DND-41 (cell line): ENCODE results near the gene PDPK1.

Source experiments
- ATAC-seq: fragments of 200-7000 bp; cut with Tn5 transposase; 3 replicates; pipeline ENCODE4 v1.9.1; 2021; ENCODE audit warnings: low read depth; ENCODE audit not compliant: insufficient read depth
- DNase-seq: peaks from one replicate; pipeline ENCODE4 v3.0.0-alpha.2; 2020
- H2AFZ ChIP-seq: 2 replicates; pipeline ENCODE4 v1.6.0; 2012; ENCODE audit warnings: low read depth, low read length
- H3K27ac ChIP-seq: 2 replicates; pipeline ENCODE4 v1.5.1; 2012; ENCODE audit warnings: low read length, inconsistent platforms
- H3K27me3 ChIP-seq: fragments of 200-600 bp; sonication (generic); 2 replicates; pipeline ENCODE4 v1.6.0; 2012; ENCODE audit warnings: low read length, mild to moderate bottlenecking, inconsistent platforms; ENCODE audit not compliant: insufficient read depth, poor library complexity
- H3K36me3 ChIP-seq: 2 replicates; pipeline ENCODE4 v1.5.1; 2012; ENCODE audit warnings: low read length, inconsistent platforms; ENCODE audit not compliant: insufficient read depth
- H3K4me1 ChIP-seq: 2 replicates; pipeline ENCODE4 v1.5.1; 2012; ENCODE audit warnings: mild to moderate bottlenecking, low read length; ENCODE audit not compliant: insufficient read depth
- H3K4me2 ChIP-seq: 2 replicates; pipeline ENCODE4 v1.6.0; 2012; ENCODE audit warnings: mild to moderate bottlenecking, moderate library complexity, low read length, inconsistent platforms; ENCODE audit not compliant: insufficient read depth
- H3K4me3 ChIP-seq, 2 experiments: fragments of 200-600 bp in 1 of 2; shearing (Covaris generic) in 1 of 2; 2 replicates each; pipeline ENCODE4 v1.5.1; 2012 to 2016; ENCODE audit warnings: inconsistent platforms in 2 of 2, low read length in 2 of 2, mild to moderate bottlenecking in 2 of 2, low read depth in 1 of 2, moderate library complexity in 1 of 2
- H3K79me2 ChIP-seq: 2 replicates; pipeline ENCODE4 v1.6.0; 2012; ENCODE audit warnings: low read length, inconsistent platforms; ENCODE audit not compliant: insufficient read depth
- H3K9ac ChIP-seq: 2 replicates; pipeline ENCODE4 v1.6.0; 2012; ENCODE audit warnings: low read depth, mild to moderate bottlenecking, inconsistent platforms, low read length, moderate library complexity
- H3K9me3 ChIP-seq: 2 replicates; pipeline ENCODE4 v1.5.1; 2012; ENCODE audit warnings: low read length, moderate library complexity, mild to moderate bottlenecking, inconsistent platforms; ENCODE audit not compliant: insufficient read depth, severe bottlenecking
- H4K20me1 ChIP-seq: 2 replicates; pipeline ENCODE4 v1.6.0; 2012; ENCODE audit warnings: low read length; ENCODE audit not compliant: insufficient read depth
- EZH2 ChIP-seq: IDR thresholded peaks from 3 replicates; pipeline ENCODE4 v1.6.1; 2012; ENCODE audit warnings: borderline replicate concordance, low read depth, mild to moderate bottlenecking, moderate library complexity, low read length, inconsistent platforms; ENCODE audit not compliant: severe bottlenecking
- TF ChIP-seq, protein P1 (sequence below): IDR thresholded peaks from 2 replicates; pipeline ENCODE4 v1.5.1; 2012; ENCODE audit warnings: borderline replicate concordance, low read length, moderate library complexity, mild to moderate bottlenecking; ENCODE audit not compliant: poor library complexity, severe bottlenecking; ENCODE audit errors: extremely low read depth

PDPK1 gene

DNA sequence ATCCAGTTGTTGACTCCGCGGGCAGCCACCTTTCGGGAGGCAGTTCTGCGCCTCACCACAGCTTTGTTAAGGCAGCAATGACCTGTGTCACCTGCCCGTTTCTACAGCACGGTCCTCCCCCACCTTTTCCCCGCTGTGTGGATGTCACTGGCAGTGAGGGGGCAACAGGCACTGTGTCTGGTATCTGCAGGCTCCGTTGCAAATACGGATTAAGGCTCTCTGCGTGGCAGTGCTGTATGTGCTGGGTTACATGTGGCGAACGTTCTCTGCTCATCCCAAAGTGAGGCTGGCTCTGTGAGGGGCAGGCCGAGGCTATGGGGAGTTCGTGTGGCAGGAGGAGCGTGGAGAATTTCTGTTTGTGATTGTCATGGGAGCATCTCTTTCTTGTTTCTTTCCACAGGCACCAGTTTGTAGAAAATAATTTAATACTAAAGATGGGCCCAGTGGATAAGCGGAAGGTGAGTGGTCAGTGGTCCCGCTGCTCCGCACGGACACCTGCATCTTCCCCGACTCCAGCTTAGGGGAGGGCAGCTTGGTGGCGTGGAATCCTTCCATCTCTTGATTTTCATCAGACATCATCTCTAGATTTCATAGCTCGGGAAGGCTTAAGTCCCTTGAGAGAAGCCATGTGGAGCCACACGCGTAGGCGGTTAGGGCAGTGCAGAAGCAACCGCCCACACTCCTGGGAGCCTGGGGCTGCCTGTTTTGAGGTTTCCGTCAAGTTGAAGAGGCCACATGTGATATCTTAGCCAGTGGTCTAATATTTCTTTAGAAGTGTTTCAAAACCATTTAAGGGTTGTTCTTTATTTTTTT, 57.8 kb downstream of the PDPK1 start:
- H3K36me3 ChIP-seq = peaks cover 49% of the 10 kb centered on the region
- H4K20me1 ChIP-seq = peaks cover 7% of the 10 kb centered on the region; the same call in 1 of the 2 replicates
- ATAC-seq (no peak), DNase-seq (no peak)
- H2AFZ ChIP-seq = no peak overlapping the region
- H3K27me3 ChIP-seq = no peaks in the 10 kb centered on the region
- no peak overlapping the region for H3K27ac ChIP-seq
- peaks cover 21% of the 10 kb centered on the region; the same call in 1 of the 2 replicates for H3K79me2 ChIP-seq
- no peaks in the 10 kb centered on the region for H3K9me3 ChIP-seq
- no peaks in the 10 kb centered on the region for H3K4me1 ChIP-seq
- no peak overlapping the region for H3K9ac ChIP-seq
- H3K4me2 ChIP-seq = no peak overlapping the region
- no peak for TF ChIP-seq EZH2
- TF ChIP-seq, protein P1, sequence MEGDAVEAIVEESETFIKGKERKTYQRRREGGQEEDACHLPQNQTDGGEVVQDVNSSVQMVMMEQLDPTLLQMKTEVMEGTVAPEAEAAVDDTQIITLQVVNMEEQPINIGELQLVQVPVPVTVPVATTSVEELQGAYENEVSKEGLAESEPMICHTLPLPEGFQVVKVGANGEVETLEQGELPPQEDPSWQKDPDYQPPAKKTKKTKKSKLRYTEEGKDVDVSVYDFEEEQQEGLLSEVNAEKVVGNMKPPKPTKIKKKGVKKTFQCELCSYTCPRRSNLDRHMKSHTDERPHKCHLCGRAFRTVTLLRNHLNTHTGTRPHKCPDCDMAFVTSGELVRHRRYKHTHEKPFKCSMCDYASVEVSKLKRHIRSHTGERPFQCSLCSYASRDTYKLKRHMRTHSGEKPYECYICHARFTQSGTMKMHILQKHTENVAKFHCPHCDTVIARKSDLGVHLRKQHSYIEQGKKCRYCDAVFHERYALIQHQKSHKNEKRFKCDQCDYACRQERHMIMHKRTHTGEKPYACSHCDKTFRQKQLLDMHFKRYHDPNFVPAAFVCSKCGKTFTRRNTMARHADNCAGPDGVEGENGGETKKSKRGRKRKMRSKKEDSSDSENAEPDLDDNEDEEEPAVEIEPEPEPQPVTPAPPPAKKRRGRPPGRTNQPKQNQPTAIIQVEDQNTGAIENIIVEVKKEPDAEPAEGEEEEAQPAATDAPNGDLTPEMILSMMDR = no peak
- H3K4me3 ChIP-seq = no peak overlapping the region

- H3K4me2 ChIP-seq = no peak overlapping the region
- peaks cover 49% of the 10 kb centered on the region for H3K36me3 ChIP-seq
- H3K4me3 ChIP-seq = no peak overlapping the region
- TF ChIP-seq EZH2 = no peak
- TF ChIP-seq, protein P1 = no peak
- H3K27me3 ChIP-seq = no peaks in the 10 kb centered on the region
- no peaks in the 10 kb centered on the region for H3K4me1 ChIP-seq
- no peaks in the 10 kb centered on the region for H3K9me3 ChIP-seq
- H3K79me2 ChIP-seq = peaks cover 20% of the 10 kb centered on the region; the same call in 1 of the 2 replicates
- no peak for DNase-seq
- H3K9ac ChIP-seq = no peak overlapping the region
- ATAC-seq = no peak
- no peak overlapping the region for H2AFZ ChIP-seq
- peaks cover 7% of the 10 kb centered on the region; the same call in 1 of the 2 replicates for H4K20me1 ChIP-seq
- H3K27ac ChIP-seq = no peak overlapping the region
These were observed 59.1 kb downstream of the PDPK1 start for GRCh38 chr16:2596747-2597559.

DNA sequence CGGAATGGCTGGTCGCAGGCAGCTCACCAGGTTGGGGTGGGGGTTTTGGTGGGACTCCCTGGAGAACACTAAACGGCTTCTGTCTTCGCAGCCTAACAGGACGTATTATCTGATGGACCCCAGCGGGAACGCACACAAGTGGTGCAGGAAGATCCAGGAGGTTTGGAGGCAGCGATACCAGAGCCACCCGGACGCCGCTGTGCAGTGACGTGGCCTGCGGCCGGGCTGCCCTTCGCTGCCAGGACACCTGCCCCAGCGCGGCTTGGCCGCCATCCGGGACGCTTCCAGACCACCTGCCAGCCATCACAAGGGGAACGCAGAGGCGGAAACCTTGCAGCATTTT, 59.7 kb downstream of the PDPK1 start:
- no peak overlapping the region for H3K27ac ChIP-seq
- DNase-seq (no peak), ATAC-seq (no peak)
- H2AFZ ChIP-seq = no peak overlapping the region
- peaks cover 49% of the 10 kb centered on the region for H3K36me3 ChIP-seq
- no peak for TF ChIP-seq EZH2
- TF ChIP-seq, protein P1 = no peak
- H3K4me1 ChIP-seq = peaks cover 2% of the 10 kb centered on the region; the same call in 1 of the 2 replicates
- H4K20me1 ChIP-seq = 0 out of 2 replicates have a peak, but pooled peaks cover 4% of the 10 kb centered on the region
- H3K27me3 ChIP-seq = no peaks in the 10 kb centered on the region
- H3K4me2 ChIP-seq = no peak overlapping the region
- peaks cover 14% of the 10 kb centered on the region; the same call in 1 of the 2 replicates for H3K79me2 ChIP-seq
- no peak overlapping the region for H3K9ac ChIP-seq
- no peak overlapping the region for H3K4me3 ChIP-seq
- H3K9me3 ChIP-seq = no peaks in the 10 kb centered on the region
